Cardiac atrium fibroblast (primary cell): ENCODE data around the gene RHOU. TPM values are rescaled to one million over a fixed set of nuclear protein-coding genes. Genes with fewer than 3 reads are reported as not detected.

ENCODE experiments used
- total RNA-seq: library from RNA; depleted of rRNA; stranded (reverse); fragments of >200 nt; gene quantifications from 2 replicates; pipeline ENCODE4 v1.2.3, GENCODE V29; 2015

The RHOU gene
- total RNA-seq, result 6.9 and 12.3 TPM in 2 replicates

DNA sequence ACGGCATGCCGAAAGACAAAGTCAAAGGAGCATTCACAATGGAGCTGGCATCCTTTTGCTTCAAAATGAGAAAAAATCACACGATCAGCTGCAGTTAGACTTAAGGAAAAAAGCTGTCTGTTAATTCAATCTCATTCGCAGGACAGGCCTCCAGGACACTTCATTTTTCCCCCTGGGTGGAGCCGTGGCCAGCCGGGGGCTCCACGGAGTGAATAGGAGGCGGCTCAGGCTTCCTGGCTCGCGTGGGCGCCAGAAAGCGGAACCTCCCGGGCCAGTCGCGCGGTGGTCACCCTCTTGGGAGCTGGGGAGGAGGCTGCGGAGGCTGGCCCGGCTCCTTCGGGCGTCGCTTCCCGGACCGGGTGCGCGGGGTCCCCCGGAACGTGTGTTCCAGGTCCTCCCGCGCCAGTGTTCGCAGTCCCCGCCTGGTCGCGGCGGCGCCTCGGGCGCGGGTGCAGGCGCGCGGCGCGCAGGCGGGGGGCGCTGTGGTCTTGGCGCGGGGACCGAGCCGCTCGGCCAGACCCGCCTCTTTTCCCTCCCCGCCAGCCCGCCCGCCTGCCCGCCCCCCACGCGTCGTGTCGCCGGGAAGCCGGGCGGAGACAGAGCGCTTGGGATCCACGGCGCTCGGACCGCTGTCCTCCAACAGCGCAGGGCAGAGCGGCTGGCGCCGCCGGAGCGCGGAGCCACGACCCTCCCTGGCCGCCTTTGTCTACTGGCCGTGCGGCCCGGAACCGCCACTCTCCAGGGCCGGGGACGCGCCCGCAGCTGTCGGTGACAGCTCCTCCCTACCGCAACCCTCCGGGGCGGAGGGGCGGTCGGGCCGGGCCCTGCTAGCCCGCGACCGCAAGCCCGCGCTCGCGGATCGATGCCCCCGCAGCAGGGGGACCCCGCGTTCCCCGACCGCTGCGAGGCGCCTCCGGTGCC, at the start of gene RHOU:
Gene RHOU, plus strand, starts transcription at position 599 of the 921 bp plus-strand sequence. Its CDS starts 264 bp downstream, at position 863.

Other genes with a start within 250 kb of the RHOU start
- gene RNF187, start 248.1 kb upstream of the RHOU start, total RNA-seq, result 42.1 and 50.7 TPM in 2 replicates